Stimulated activated naive CD4-positive, alpha-beta T cell (primary cell): ENCODE data around the gene CUL3.
A peak's percentile ranks its signal among the peaks of the same experiment; 100 is the strongest.
"Not testable (repeated sequence)": the region's sequence is repeated elsewhere in the genome, so short reads cannot be mapped to it uniquely, and the experiment has no call there.

Source experiments
- DNase-seq, 6 experiments: peaks; one replicate each; lab custom pipeline; 2025; lab: John Stamatoyannopoulos, UW

The CUL3 gene

GRCh38 chr2:224585211-224586088 is at the start of gene CUL3:
CUL3 (minus strand) TSS chr2:224585363; CDS start chr2:224585009, 354 bp downstream.
- peak; percentile 98 to 100 (median 99) for DNase-seq

GRCh38 chr2:224630659-224631550 is 45.7 kb upstream of the CUL3 start:
- DNase-seq = no peak

- no peak for DNase-seq
Measured at GRCh38 chr2:224628416-224628815, 43.3 kb upstream of the CUL3 start.

- DNase-seq = no peak
Measured at GRCh38 chr2:224626735-224627134, 41.6 kb upstream of the CUL3 start.

GRCh38 chr2:224613543-224614286 is 28.6 kb upstream of the CUL3 start:
- no peak for DNase-seq

- DNase-seq = no peak
Measured at GRCh38 chr2:224612578-224612977, 27.4 kb upstream of the CUL3 start.

- no peak for DNase-seq
Measured at GRCh38 chr2:224611938-224612337, 26.8 kb upstream of the CUL3 start.

- DNase-seq = no peak
Measured at GRCh38 chr2:224608104-224608503, 22.9 kb upstream of the CUL3 start.

- not testable (repeated sequence) for DNase-seq
Measured at GRCh38 chr2:224603746-224604500, 18.8 kb upstream of the CUL3 start.

GRCh38 chr2:224602778-224603375 is 17.7 kb upstream of the CUL3 start:
- peak in 2 of 6 experiments; percentile 4 to 31 for DNase-seq

- no peak for DNase-seq
Measured at GRCh38 chr2:224601923-224602322, 16.8 kb upstream of the CUL3 start.

GRCh38 chr2:224598678-224599077 is 13.5 kb upstream of the CUL3 start:
- no peak for DNase-seq

GRCh38 chr2:224596289-224596688 is 11.1 kb upstream of the CUL3 start:
- no peak for DNase-seq

- DNase-seq = no peak
Measured at GRCh38 chr2:224595518-224595917, 10.4 kb upstream of the CUL3 start.

- DNase-seq = no peak
Measured at GRCh38 chr2:224594840-224595239, 9.7 kb upstream of the CUL3 start.

GRCh38 chr2:224591220-224591619 is 6.1 kb upstream of the CUL3 start:
- DNase-seq = no peak

GRCh38 chr2:224586127-224586695 is 1.0 kb upstream of the CUL3 start:
- DNase-seq = no peak

- peak; percentile 42 to 70 (median 56) for DNase-seq
Measured at GRCh38 chr2:224584785-224585210, 365 bp downstream of the CUL3 start.

GRCh38 chr2:224584111-224584784 is 915 bp downstream of the CUL3 start:
- peak in 5 of 6 experiments; percentile 16 to 41 (median 32) for DNase-seq

- not testable (repeated sequence) for DNase-seq
Measured at GRCh38 chr2:224583033-224583432, 2.1 kb downstream of the CUL3 start.
